GDM1 (cell line): ENCODE results near the gene MUTYH.
A peak's percentile ranks its signal among the peaks of the same experiment; 100 is the strongest.
"Not testable (repeated sequence)": the region's sequence is repeated elsewhere in the genome, so short reads cannot be mapped to it uniquely, and the experiment has no call there.

ENCODE experiments used
- DNase-seq: peaks from one replicate; lab custom pipeline; 2025; lab: John Stamatoyannopoulos, UW

Gene MUTYH

GRCh38 chr1:45339789-45340558, at the start of gene MUTYH, which contains the start of gene TOE1:
Gene MUTYH (minus strand): TSS chr1:45340440. CDS start chr1:45334505, 5,935 bp downstream.
Gene TOE1 (plus strand): TSS chr1:45340170. CDS start chr1:45340253, 83 bp downstream.
- DNase-seq, result peak; percentile 95

GRCh38 chr1:45386219-45386618, 46.0 kb upstream of the MUTYH start:
- DNase-seq, result no peak

- no peak for DNase-seq
Measured at GRCh38 chr1:45385302-45385701, 45.1 kb upstream of the MUTYH start.

- not testable (repeated sequence) for DNase-seq
Measured at GRCh38 chr1:45384213-45384612, 44.0 kb upstream of the MUTYH start.

- no peak for DNase-seq
Measured at GRCh38 chr1:45383191-45383590, 43.0 kb upstream of the MUTYH start.

GRCh38 chr1:45381243-45381642, 41.0 kb upstream of the MUTYH start:
- no peak for DNase-seq

- DNase-seq, result no peak
Measured at GRCh38 chr1:45380730-45381129, 40.5 kb upstream of the MUTYH start.

- DNase-seq, result no peak
Measured at GRCh38 chr1:45380125-45380524, 39.9 kb upstream of the MUTYH start.

- DNase-seq, result no peak
Measured at GRCh38 chr1:45379524-45379923, 39.3 kb upstream of the MUTYH start.

GRCh38 chr1:45378184-45378583, 37.9 kb upstream of the MUTYH start:
- no peak for DNase-seq

GRCh38 chr1:45375104-45376090, 35.2 kb upstream of the MUTYH start:
- no peak for DNase-seq

- DNase-seq, result no peak
Measured at GRCh38 chr1:45373573-45373972, 33.3 kb upstream of the MUTYH start.

GRCh38 chr1:45370575-45370974, 30.3 kb upstream of the MUTYH start:
- no peak for DNase-seq

- DNase-seq, result no peak
Measured at GRCh38 chr1:45365051-45365450, 24.8 kb upstream of the MUTYH start.

GRCh38 chr1:45364294-45364693, 24.1 kb upstream of the MUTYH start:
- no peak for DNase-seq

GRCh38 chr1:45360981-45361380, 20.7 kb upstream of the MUTYH start:
- not testable (repeated sequence) for DNase-seq

- peak; percentile 41 for DNase-seq
Measured at GRCh38 chr1:45359882-45360513, 19.8 kb upstream of the MUTYH start.

- DNase-seq, result no peak
Measured at GRCh38 chr1:45356186-45356585, 15.9 kb upstream of the MUTYH start.

- DNase-seq, result no peak
Measured at GRCh38 chr1:45355683-45356082, 15.4 kb upstream of the MUTYH start.

- DNase-seq, result no peak
Measured at GRCh38 chr1:45354838-45355237, 14.6 kb upstream of the MUTYH start.

GRCh38 chr1:45353685-45354084, 13.4 kb upstream of the MUTYH start:
- DNase-seq, result no peak

- no peak for DNase-seq
Measured at GRCh38 chr1:45351508-45351907, 11.3 kb upstream of the MUTYH start.
